SKM-1 (cell line): Measurements from ENCODE around the gene AK9.

Source experiments
- DNase-seq: peaks from one replicate; lab custom pipeline; 2025; ENCODE audit not compliant: unreplicated experiment; lab: John Stamatoyannopoulos, UW

Gene AK9

GRCh38 chr6:109515781-109516409, 175.1 kb downstream of the AK9 start:
- no peak for DNase-seq

DNA sequence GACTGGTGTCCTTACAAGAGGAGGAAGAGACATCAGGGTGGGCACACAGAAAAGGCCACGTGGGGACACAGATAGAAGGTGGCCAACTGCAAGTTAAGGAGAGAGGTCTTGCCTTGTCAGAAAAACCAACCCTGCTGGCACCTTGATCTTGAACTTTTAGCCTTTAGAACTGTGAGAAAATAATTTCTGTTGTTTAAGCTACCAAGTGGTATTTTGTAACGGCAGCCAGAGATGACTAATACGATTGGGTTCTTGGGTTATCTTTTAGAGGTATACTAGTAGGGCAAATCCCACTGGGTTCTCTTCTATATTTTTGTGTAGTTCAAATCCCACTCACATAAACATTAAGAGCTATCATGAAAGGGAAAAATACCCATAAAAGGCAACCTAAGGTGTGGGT, 176.1 kb downstream of the AK9 start:
- DNase-seq = no peak

GRCh38 chr6:109513571-109514071, 177.4 kb downstream of the AK9 start:
- no peak for DNase-seq

DNA sequence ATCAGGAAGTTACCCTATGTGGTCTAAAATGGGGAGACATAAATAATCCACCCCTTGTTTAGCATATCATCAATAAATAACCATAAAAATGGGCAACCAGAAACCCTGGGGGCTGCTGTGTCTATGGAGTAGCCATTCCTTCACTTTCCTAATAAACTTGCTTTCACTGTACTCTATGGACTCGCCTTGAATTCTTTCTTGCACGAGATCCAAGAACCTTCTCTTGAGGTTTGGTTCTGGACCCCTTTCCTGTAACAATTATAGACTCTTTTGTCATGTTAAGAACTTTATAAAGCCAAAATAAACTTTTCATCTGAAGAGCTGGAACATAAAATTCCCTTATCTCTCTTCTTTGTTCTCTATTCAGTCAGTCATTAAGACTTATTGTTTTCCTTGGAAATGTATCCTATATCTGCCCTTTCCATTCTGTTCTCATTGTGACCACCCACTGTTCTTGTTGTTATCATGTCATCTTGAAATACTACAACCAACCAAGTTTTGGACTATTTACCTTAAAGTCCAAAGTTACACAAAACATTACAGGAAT, 178.7 kb downstream of the AK9 start:
- no peak for DNase-seq

- no peak for DNase-seq
Observed at GRCh38 chr6:109511832-109512231, 179.2 kb downstream of the AK9 start.

DNA sequence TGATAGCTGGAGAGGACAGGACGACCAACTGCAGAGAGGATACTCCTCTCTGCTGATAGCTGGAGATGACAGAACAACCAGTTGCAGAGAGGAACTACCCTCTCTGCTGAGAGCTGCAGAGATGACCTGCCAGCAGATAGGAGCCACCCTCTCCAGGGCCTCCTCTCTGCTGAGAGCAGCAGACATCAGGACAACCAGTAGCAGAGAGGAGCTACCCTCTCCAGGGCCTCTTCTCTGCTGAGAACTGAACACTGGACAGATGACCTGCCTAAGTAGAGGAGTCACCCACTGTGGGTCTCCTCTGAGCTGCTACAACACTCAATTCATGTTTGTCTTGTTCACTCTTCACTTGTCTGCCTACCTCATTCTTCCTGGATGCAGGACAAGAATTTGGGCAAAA, 180.6 kb downstream of the AK9 start:
- no peak for DNase-seq

DNA sequence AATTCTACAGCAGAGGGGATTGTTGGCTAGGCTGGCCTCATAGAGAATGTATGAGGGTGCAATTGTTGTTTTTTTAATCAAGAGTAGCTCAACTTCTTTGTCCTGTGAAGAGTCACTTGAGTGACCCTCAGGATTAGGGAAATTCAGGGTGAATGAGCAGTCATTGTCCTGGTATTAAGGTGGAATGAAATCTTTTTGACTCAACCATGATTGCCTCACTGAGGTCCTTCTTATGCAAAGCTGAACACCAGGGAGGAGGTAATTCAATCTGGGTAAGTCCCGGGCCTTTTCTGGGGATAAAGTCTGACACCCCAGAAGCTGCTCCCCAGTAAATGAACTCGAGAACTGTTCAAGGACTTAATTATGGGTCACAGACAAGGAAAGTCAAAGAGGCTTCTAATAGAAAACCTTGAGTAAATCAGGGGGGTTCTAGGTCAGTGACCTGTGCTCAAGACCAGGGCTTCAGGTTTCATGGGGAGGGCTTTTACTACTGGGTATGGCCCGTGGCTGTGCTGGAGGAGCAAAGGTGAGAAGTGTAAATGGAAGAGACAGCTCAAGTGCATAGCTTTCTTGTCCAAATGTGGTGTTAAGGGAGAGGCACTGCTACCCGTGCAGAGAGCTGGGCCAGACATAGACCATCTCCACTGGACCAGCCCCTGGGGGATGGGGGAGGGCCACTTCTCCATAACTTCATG, 182.7 kb downstream of the AK9 start:
- DNase-seq = no peak

DNA sequence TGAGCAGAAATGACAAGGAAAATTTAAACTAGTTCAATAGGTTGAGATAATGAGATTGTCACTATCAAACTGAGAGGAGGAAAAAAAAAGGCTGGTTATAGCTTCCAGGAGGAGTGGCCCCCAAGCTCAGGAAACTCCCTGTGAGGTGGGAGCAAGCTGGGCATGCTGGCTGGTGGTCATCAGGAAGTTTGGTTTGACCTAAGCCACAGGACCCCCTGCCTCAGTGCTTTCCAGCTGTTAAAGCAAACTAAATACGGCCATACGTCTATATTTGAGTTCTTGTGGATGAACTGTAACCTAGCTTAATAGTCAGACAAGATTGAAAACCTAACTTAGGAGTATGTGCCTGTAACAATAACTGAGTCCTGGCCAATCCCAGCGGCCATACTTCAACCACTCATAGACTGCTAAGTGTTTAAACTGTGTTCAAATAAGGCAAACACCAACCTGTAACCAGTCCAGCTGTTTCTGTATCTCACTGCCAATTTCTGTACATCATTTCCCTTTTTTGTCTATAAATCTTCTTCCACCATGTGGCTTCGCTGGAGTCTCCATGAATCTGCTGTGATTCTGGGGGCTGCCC, 183.4 kb downstream of the AK9 start:
- no peak for DNase-seq

GRCh38 chr6:109506841-109507240, 184.2 kb downstream of the AK9 start:
- no peak for DNase-seq

DNA sequence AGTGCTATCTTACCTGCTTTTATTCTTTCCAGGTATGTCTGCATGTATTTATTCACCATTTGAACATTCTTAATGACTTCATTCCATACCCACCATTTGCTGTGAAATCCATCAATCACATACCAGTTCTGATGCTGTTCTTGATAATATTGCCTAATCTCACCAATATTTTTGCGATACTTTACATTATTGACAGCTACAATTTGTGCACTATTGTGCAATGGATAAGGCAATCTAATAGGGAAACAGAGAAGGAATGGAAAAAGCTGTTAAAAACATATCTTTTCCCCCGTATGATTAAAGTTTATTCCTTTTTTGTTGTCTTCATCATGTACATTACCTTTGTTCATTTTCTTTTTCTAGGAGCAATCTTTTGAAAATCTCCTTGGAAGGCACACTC, 184.7 kb downstream of the AK9 start:
- no peak for DNase-seq

DNA sequence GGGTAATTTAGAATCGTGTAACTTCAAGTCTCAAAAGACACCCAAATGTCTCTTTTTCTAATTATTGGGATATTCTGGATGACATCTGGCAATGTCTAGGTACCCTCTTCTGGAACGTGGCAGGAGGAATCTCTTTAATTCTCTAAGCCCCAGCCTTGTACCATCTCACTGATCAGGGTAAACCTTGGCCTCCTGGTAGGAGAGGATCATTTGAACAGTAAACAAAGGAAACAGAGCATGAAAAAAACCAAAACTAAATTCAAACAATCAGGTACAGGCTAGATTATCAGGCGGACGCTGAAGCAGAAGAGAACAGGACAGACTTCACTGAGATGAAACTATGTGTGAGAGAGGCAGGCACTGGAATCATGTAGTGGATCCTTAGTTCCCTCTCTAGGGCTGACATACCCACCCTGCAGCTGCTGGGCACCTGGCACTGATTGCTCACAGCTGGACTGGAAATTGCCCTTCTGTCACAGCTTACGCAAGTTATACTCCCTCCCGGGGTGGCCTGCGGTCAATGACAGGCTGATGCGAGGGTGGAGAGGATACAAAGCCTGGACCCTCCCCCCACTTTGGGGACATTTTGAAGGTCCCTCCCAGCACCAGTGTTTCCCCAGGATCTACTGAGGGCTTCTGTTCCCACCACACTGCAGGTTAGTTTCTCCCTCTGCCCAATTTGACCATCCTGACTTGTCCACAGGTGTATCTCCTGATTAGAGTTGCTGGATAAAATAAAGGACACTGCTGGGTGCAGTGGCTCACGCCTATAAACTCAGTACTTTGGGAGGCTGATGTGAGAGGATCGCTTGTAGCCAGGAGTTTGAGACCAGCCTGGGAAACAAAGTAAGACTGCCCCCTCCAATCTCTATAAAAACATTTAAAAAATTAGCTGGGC, 187.4 kb downstream of the AK9 start:
- no peak for DNase-seq

DNA sequence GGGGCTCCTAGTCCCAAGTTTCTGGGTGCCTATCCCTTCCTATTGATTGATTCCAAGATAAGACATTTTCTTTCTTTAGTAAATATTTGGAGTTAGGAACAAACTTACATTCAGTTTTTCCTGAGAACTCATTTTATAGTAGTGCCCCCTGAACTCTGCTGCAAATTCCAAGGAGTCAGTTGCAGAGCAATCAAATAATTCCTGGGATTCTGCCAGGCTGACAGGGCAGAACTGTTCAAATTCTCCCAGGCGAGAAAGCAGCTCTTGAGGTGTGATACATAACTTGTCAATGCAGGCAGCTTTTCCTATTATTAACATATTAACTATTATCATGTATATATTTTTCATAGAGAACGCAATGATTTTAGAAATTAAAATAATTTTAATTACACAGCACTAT, 192.1 kb downstream of the AK9 start:
- DNase-seq = no peak

- no peak for DNase-seq
Observed at GRCh38 chr6:109498052-109498451, 192.9 kb downstream of the AK9 start.

- DNase-seq = no peak
Observed at GRCh38 chr6:109496036-109496772, 194.8 kb downstream of the AK9 start.

GRCh38 chr6:109493865-109494264, 197.1 kb downstream of the AK9 start:
- peak; percentile 55 for DNase-seq

DNA sequence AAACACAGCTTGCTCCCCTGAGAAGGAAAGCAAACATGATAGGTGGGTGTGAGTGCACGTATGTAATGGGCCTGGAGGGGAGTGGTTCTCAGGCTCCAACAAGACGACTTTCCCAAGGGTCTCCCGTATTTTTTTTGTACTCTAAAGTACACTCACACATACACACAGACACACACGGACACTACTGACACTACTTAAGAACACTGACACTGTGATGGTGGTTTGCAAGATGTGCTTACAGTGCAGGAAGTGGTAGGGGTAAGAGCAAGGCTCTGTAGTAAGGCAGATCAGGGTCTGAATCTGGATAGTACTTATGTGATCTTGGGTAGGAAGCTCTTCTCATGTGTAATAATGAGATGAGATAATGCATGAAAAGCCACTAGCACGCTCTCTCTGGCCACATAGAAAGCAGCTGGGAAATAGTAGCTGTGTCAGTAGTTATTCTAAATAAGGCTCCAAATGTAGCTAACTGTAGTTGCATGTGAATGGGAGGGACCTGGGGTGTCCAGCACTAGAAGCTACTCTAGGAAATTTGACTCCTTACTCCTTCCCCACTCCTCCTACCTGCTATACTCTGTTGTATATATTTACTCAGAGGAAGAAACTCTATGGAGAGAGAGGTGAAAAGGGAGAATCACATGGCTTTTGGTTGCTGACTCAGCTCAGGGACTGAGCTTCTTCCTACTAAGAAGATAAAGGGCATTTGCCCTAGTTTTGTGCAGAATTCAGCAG, 199.6 kb downstream of the AK9 start:
- no peak for DNase-seq

- no peak for DNase-seq
Observed at GRCh38 chr6:109490713-109491112, 200.3 kb downstream of the AK9 start.

DNA sequence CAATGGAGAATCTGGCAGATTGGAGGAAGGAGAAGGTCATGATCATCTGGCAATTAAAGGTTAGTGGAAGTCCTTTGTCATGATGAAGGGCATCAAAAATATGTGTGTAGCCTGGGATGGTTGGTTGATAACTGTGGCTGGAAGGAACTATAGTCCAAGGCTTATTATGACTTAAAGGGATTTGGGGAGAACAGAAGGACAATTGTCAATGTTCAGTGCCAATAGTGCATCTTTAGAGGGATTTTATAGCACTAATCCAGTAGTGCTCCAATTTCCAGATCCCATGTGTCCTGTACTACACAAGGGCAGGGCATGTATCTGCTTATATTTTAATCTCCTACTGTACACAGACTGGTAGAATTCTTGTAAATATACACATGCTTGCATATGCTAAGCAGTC, 203.0 kb downstream of the AK9 start:
- no peak for DNase-seq

DNA sequence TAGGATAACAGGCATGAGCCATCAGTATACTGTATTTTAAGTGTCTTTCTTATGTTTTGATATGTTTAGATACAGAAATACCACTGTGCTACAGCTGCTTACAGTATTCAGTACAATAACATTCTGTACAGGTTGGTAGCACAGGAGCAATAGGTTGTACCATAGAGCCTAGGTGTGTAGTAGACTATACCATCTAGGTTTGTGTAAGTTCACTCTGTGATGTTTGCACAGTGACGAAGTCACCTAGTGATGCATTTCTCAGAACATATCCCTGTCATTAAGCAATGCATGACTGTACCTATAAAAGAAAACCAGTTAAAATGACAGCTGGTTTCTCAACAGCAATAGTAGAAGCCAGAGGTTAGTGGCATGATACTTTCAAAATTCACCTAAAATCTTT, 204.9 kb downstream of the AK9 start:
- no peak for DNase-seq
